ENCODE results near the gene DCXR. TPM values are rescaled to one million over a fixed set of nuclear protein-coding genes. Genes with fewer than 3 reads are reported as not detected.

DCXR gene
- total RNA-seq, 4 donors from 2014 or later, result 130 to 296 (median 223) TPM

GRCh38 chr17:81999587-81999975, 37.9 kb downstream of the DCXR start:
- intact Hi-C loops (cut with DNase I; ENCODE audit: low total_unique reads), result no loop called here
- TF ChIP-seq POLR2A (IDR thresholded peaks at IDR 0.05) (no peak), CTCF (IDR thresholded peaks at IDR 0.05 in 4 of 5, conservative IDR thresholded peaks at IDR 0.05 in 1 of 5) (no peak)
- Histone ChIP-seq H3K4me1 (peaks cover 35 to 67% of the 10 kb centered on the region in 2 donors), H3K27me3 (no peaks in the 10 kb centered on the region), H3K27ac (no peak overlapping the region), H3K9me3 (no peaks in the 10 kb centered on the region), H3K36me3 (peaks cover 0 to 4% of the 10 kb centered on the region in 2 donors), H3K4me3 (no peak overlapping the region)
- in situ Hi-C loops (cut with MboI; ENCODE audit: low sequenced_read_pairs in 4 of 4), result no loop called here
- DNase-seq, result no peak
- ATAC-seq, result no peak

- Histone ChIP-seq H3K27me3 (no peaks in the 10 kb centered on the region), H3K9me3 (no peaks in the 10 kb centered on the region), H3K36me3 (peaks cover 0 to 4% of the 10 kb centered on the region in 2 donors), H3K4me1 (peaks cover 32 to 60% of the 10 kb centered on the region in 2 donors), H3K4me3 (no peak overlapping the region), H3K27ac (no peak overlapping the region)
- no peak for ATAC-seq
- no peak for TF ChIP-seq POLR2A (IDR thresholded peaks at IDR 0.05)
- no peak for TF ChIP-seq CTCF (IDR thresholded peaks at IDR 0.05 in 4 of 5, conservative IDR thresholded peaks at IDR 0.05 in 1 of 5)
- intact Hi-C loops (cut with DNase I; ENCODE audit: low total_unique reads) (no loop called here), in situ Hi-C loops (cut with MboI; ENCODE audit: low sequenced_read_pairs in 4 of 4) (no loop called here)
- no peak for DNase-seq
Observed at GRCh38 chr17:81998691-81999438, 38.6 kb downstream of the DCXR start.

- H3K4me1 ChIP-seq, result peaks cover 26 to 54% of the 10 kb centered on the region in 2 donors
- DNase-seq, result no peak
- peaks cover 0 to 4% of the 10 kb centered on the region in 2 donors for H3K36me3 ChIP-seq
- TF ChIP-seq POLR2A (IDR thresholded peaks at IDR 0.05) (no peak), CTCF (IDR thresholded peaks at IDR 0.05 in 4 of 5, conservative IDR thresholded peaks at IDR 0.05 in 1 of 5) (no peak)
- intact Hi-C loops (cut with DNase I; ENCODE audit: low total_unique reads), result no loop called here
- no peaks in the 10 kb centered on the region for H3K27me3 ChIP-seq
- no peak overlapping the region for H3K27ac ChIP-seq
- ATAC-seq, result no peak
- no peak overlapping the region for H3K4me3 ChIP-seq
- in situ Hi-C loops (cut with MboI; ENCODE audit: low sequenced_read_pairs in 4 of 4), result no loop called here
- no peaks in the 10 kb centered on the region for H3K9me3 ChIP-seq
Observed at GRCh38 chr17:81998212-81998611, 39.3 kb downstream of the DCXR start.

- no peaks in the 10 kb centered on the region for H3K27me3 ChIP-seq
- DNase-seq, result no peak
- H3K27ac ChIP-seq, result no peak overlapping the region
- peaks cover 0 to 4% of the 10 kb centered on the region in 2 donors for H3K36me3 ChIP-seq
- no peak for ATAC-seq
- H3K4me3 ChIP-seq, result no peak overlapping the region
- intact Hi-C loops (cut with DNase I; ENCODE audit: low total_unique reads), result no loop called here
- in situ Hi-C loops (cut with MboI; ENCODE audit: low sequenced_read_pairs in 4 of 4), result no loop called here
- no peaks in the 10 kb centered on the region for H3K9me3 ChIP-seq
- peaks cover 23 to 52% of the 10 kb centered on the region in 2 donors for H3K4me1 ChIP-seq
- TF ChIP-seq CTCF (IDR thresholded peaks at IDR 0.05 in 4 of 5, conservative IDR thresholded peaks at IDR 0.05 in 1 of 5), result no peak
- no peak for TF ChIP-seq POLR2A (IDR thresholded peaks at IDR 0.05)
Observed at GRCh38 chr17:81996757-81997441, 40.6 kb downstream of the DCXR start.

All from gastrocnemius medialis (tissue), 4 donors.